HepG2 (cell line): ENCODE data around the gene ZFP36L2. TPM values are rescaled to one million over a fixed set of nuclear protein-coding genes. Genes with fewer than 3 reads are reported as not detected.
A peak's percentile ranks its signal among the peaks of the same experiment; 100 is the strongest.

Experiments used
- ETV6 ChIP-seq: sonication (generic); formaldehyde crosslinking; conservative IDR thresholded peaks from 2 replicates; pipeline ENCODE4 v1.4.0; 2020; ENCODE audit warnings: missing genetic modification reagents
- FOXP4 ChIP-seq: sonication (generic); formaldehyde crosslinking; IDR thresholded peaks from 2 replicates; pipeline ENCODE4 v1.4.0; 2020; ENCODE audit warnings: missing genetic modification reagents
- GTF3A ChIP-seq: sonication (generic); formaldehyde crosslinking; conservative IDR thresholded peaks from 2 replicates; pipeline ENCODE4 v1.4.0; 2020; ENCODE audit warnings: mild to moderate bottlenecking, missing genetic modification reagents
- IKZF4 ChIP-seq: sonication (generic); formaldehyde crosslinking; IDR thresholded peaks from 2 replicates; pipeline ENCODE4 v1.5.1; 2020; ENCODE audit warnings: borderline replicate concordance, mild to moderate bottlenecking, low read depth, missing genetic modification reagents; ENCODE audit errors: not compliant biosample characterization
- KMT2B ChIP-seq: IDR thresholded peaks from 2 replicates; pipeline ENCODE4 v1.6.1; 2016; ENCODE audit warnings: missing genetic modification reagents, missing compliant biosample characterization
- MIXL1 ChIP-seq: IDR thresholded peaks from 2 replicates; pipeline ENCODE4 v1.6.1; 2016
- NPAS2 ChIP-seq: sonication (generic); formaldehyde crosslinking; IDR thresholded peaks from 2 replicates; pipeline ENCODE4 v1.8.0; 2022; ENCODE audit warnings: mild to moderate bottlenecking, missing genetic modification reagents, borderline replicate concordance
- PHF8 ChIP-seq: sonication (generic); formaldehyde crosslinking; IDR thresholded peaks from 2 replicates; pipeline ENCODE4 v1.5.0; 2020; ENCODE audit warnings: missing genetic modification reagents
- POLR2AphosphoS2 ChIP-seq: IDR thresholded peaks from 2 replicates; pipeline ENCODE4 v1.6.1; 2011; ENCODE audit warnings: low read depth, low read length, improper control_type of control experiment
- SOX5 ChIP-seq: IDR thresholded peaks from 2 replicates; pipeline ENCODE4 v1.6.1; 2016; ENCODE audit warnings: borderline replicate concordance
- ZBTB25 ChIP-seq: IDR thresholded peaks from 2 replicates; pipeline ENCODE4 v1.6.1; 2018; ENCODE audit warnings: missing genetic modification reagents
- ZNF3 ChIP-seq: IDR thresholded peaks from 2 replicates; pipeline ENCODE4 v1.7.0; 2017; ENCODE audit warnings: inconsistent platforms
- ZNF30 ChIP-seq: sonication (generic); formaldehyde crosslinking; IDR thresholded peaks from 2 replicates; pipeline ENCODE4 v1.5.0; 2020; ENCODE audit warnings: mild to moderate bottlenecking, missing genetic modification reagents
- ZNF337 ChIP-seq: sonication (generic); formaldehyde crosslinking; IDR thresholded peaks from 2 replicates; pipeline ENCODE4 v1.5.1; 2020; ENCODE audit warnings: missing genetic modification reagents, low read depth, mild to moderate bottlenecking, borderline replicate concordance
- ZNF710 ChIP-seq: sonication (generic); formaldehyde crosslinking; IDR thresholded peaks from 2 replicates; pipeline ENCODE4 v1.5.0; 2020; ENCODE audit warnings: mild to moderate bottlenecking, missing genetic modification reagents, borderline replicate concordance
- ZNF790 ChIP-seq: sonication (generic); formaldehyde crosslinking; IDR thresholded peaks from 2 replicates; pipeline ENCODE4 v1.8.0; 2022; ENCODE audit warnings: missing genetic modification reagents, mild to moderate bottlenecking, borderline replicate concordance
- polyA plus RNA-seq, 8 experiments: library from polyadenylated mRNA; depleted of rRNA in 3 of 8; stranded (reverse) in 7 of 8; unstranded in 1 of 8; fragments of >200 nt; fragmentation: Illumina TruSeq in 4 of 8; extraction: Trizol in 4 of 8; gene quantifications; 2 replicates each; pipeline versions ENCODE4 v1.2.1 to v1.2.3, GENCODE V29; 2011 to 2016; ENCODE audit warnings: low read depth in 4 of 8, missing spikeins in 1 of 8, mixed read lengths in 1 of 8; ENCODE audit not compliant: insufficient read depth in 1 of 8
- total RNA-seq, 5 experiments: library from RNA; depleted of rRNA; stranded (reverse); fragments of >200 nt; fragmentation: Illumina TruSeq; extraction: Trizol; gene quantifications; 2 replicates each; pipeline ENCODE4 v1.2.3, GENCODE V29; 2016; ENCODE audit warnings: low read depth in 1 of 5
- TF ChIP-seq, protein P1 (sequence below): sonication (generic); formaldehyde crosslinking; IDR thresholded peaks from 2 replicates; pipeline ENCODE4 v1.9.0; 2022; ENCODE audit warnings: missing genetic modification reagents, mild to moderate bottlenecking, borderline replicate concordance
- TF ChIP-seq, protein P2 (sequence below): IDR thresholded peaks from 2 replicates; pipeline ENCODE4 v1.6.1; 2018; ENCODE audit warnings: missing genetic modification reagents, mild to moderate bottlenecking, missing compliant biosample characterization
- TF ChIP-seq, protein P3 (sequence below): sonication (generic); formaldehyde crosslinking; IDR thresholded peaks from 2 replicates; pipeline ENCODE4 v1.4.0; 2020; ENCODE audit warnings: missing genetic modification reagents

ZFP36L2 gene
- total and polyA plus RNA-seq, 2 of the 13 experiments (the other 11 are each of a cell fraction or from before 2014, with no cell fraction given), result 11.2 to 21.8 TPM

- peak; percentile 96; the same call in 1 of the 2 replicates for TF ChIP-seq ZNF337
- TF ChIP-seq POLR2AphosphoS2, result no peak
- TF ChIP-seq IKZF4 (CRISPR knock-in tag), result peak; percentile 18
- TF ChIP-seq SOX5 (CRISPR knock-in tag), result no peak; the same call in 1 of the 2 replicates
- TF ChIP-seq, protein P1, sequence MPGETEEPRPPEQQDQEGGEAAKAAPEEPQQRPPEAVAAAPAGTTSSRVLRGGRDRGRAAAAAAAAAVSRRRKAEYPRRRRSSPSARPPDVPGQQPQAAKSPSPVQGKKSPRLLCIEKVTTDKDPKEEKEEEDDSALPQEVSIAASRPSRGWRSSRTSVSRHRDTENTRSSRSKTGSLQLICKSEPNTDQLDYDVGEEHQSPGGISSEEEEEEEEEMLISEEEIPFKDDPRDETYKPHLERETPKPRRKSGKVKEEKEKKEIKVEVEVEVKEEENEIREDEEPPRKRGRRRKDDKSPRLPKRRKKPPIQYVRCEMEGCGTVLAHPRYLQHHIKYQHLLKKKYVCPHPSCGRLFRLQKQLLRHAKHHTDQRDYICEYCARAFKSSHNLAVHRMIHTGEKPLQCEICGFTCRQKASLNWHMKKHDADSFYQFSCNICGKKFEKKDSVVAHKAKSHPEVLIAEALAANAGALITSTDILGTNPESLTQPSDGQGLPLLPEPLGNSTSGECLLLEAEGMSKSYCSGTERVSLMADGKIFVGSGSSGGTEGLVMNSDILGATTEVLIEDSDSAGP (CRISPR knock-in tag), result peak; percentile 85
- peak; percentile 98 for TF ChIP-seq ZNF790 (CRISPR knock-in tag)
- peak; percentile 71 for TF ChIP-seq KMT2B (CRISPR knock-in tag)
- TF ChIP-seq ZNF3, result no peak
- no peak for TF ChIP-seq ETV6 (CRISPR knock-in tag)
- peak; percentile 46; the same call in 1 of the 2 replicates for TF ChIP-seq ZNF710 (CRISPR knock-in tag)
- TF ChIP-seq MIXL1, result no peak
- TF ChIP-seq, protein P2, sequence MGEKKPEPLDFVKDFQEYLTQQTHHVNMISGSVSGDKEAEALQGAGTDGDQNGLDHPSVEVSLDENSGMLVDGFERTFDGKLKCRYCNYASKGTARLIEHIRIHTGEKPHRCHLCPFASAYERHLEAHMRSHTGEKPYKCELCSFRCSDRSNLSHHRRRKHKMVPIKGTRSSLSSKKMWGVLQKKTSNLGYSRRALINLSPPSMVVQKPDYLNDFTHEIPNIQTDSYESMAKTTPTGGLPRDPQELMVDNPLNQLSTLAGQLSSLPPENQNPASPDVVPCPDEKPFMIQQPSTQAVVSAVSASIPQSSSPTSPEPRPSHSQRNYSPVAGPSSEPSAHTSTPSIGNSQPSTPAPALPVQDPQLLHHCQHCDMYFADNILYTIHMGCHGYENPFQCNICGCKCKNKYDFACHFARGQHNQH (CRISPR knock-in tag), result no peak; the same call in 1 of the 2 replicates
- TF ChIP-seq PHF8, result peak; percentile 85
- TF ChIP-seq GTF3A (CRISPR knock-in tag), result no peak
- TF ChIP-seq NPAS2, result no peak
- TF ChIP-seq ZBTB25 (CRISPR knock-in tag), result peak; percentile 50
- peak; percentile 18; the same call in 1 of the 2 replicates for TF ChIP-seq FOXP4 (CRISPR knock-in tag)
- TF ChIP-seq, protein P3, sequence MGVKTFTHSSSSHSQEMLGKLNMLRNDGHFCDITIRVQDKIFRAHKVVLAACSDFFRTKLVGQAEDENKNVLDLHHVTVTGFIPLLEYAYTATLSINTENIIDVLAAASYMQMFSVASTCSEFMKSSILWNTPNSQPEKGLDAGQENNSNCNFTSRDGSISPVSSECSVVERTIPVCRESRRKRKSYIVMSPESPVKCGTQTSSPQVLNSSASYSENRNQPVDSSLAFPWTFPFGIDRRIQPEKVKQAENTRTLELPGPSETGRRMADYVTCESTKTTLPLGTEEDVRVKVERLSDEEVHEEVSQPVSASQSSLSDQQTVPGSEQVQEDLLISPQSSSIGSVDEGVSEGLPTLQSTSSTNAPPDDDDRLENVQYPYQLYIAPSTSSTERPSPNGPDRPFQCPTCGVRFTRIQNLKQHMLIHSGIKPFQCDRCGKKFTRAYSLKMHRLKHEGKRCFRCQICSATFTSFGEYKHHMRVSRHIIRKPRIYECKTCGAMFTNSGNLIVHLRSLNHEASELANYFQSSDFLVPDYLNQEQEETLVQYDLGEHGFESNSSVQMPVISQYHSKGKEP (CRISPR knock-in tag), result no peak
- no peak for TF ChIP-seq ZNF30 (CRISPR knock-in tag)
Measured at GRCh38 chr2:43219383-43220228, 6.8 kb downstream of the ZFP36L2 start (continued).
